Epithelial cell of esophagus (primary cell): Measurements from ENCODE around the gene PMVK.

Experiments
- DNase-seq: peaks from one replicate; pipeline ENCODE4 v3.0.0; 2010; ENCODE audit warnings: low read depth
- H3K4me3 ChIP-seq: 2 replicates; pipeline ENCODE4 v1.5.1; 2011; ENCODE audit warnings: mild to moderate bottlenecking, low read length, control low read depth
- CTCF ChIP-seq: IDR thresholded peaks from 2 replicates; pipeline ENCODE4 v1.5.1; 2011; ENCODE audit warnings: low read depth, mild to moderate bottlenecking, low read length, control low read depth, inconsistent platforms; ENCODE audit not compliant: insufficient read depth; ENCODE audit errors: missing control alignments

The PMVK gene

GRCh38 chr1:154886281-154887015, 50.1 kb downstream of the PMVK start:
- no peak overlapping the region for H3K4me3 ChIP-seq

GRCh38 chr1:154884869-154885701, 51.4 kb downstream of the PMVK start:
- no peak for TF ChIP-seq CTCF
- DNase-seq, result no peak
- H3K4me3 ChIP-seq, result no peak overlapping the region

More at GRCh38 chr1:154886281-154887015, 50.1 kb downstream of the PMVK start:
- no peak for TF ChIP-seq CTCF
- no peak for DNase-seq

- no peak for TF ChIP-seq CTCF
- DNase-seq, result no peak
- H3K4me3 ChIP-seq, result no peak overlapping the region
Measured at GRCh38 chr1:154883919-154884868, 52.3 kb downstream of the PMVK start.

- no peak overlapping the region for H3K4me3 ChIP-seq
- no peak for TF ChIP-seq CTCF
- no peak for DNase-seq
Measured at GRCh38 chr1:154881820-154882535, 54.5 kb downstream of the PMVK start.

GRCh38 chr1:154880671-154881070, 55.8 kb downstream of the PMVK start:
- H3K4me3 ChIP-seq, result no peak overlapping the region
- no peak for TF ChIP-seq CTCF
- DNase-seq, result no peak

GRCh38 chr1:154879038-154879421, 57.5 kb downstream of the PMVK start:
- no peak overlapping the region for H3K4me3 ChIP-seq
- TF ChIP-seq CTCF, result no peak
- no peak for DNase-seq
